IMR-90 (cell line): ENCODE results near the gene KDM4F. TPM values are rescaled to one million over a fixed set of nuclear protein-coding genes. Genes with fewer than 3 reads are reported as not detected.

ENCODE experiments used
- ATAC-seq: fragments of 200-7000 bp; cut with Tn5 transposase; 2 replicates; pipeline ENCODE4 v1.9.1; 2020; ENCODE audit warnings: low read depth, mild to moderate bottlenecking, moderate library complexity
- BruUV-seq: library from RNA; stranded (reverse); fragments of 400-500 nt; replicated peaks from 2 replicates; lab custom pipeline; 2021; lab: Mats Ljungman, UMichigan
- CTCF ChIA-PET: fragments of 300-600 bp; formaldehyde crosslinking; extraction: SDS; loops from one replicate; lab custom pipeline; 2021; ENCODE audit warnings: antibody characterized with exemption; lab: Yijun Ruan, JAX
- POLR2A ChIA-PET: fragments of 300-600 bp; sonication (Branson Sonifier 250); formaldehyde crosslinking; loops from one replicate; lab custom pipeline; 2022; ENCODE audit warnings: antibody characterized with exemption; ENCODE audit not compliant: unreplicated experiment; lab: Charles Lee
- DNase-seq: peaks from one replicate; pipeline ENCODE4 v3.0.0; 2013
- H2AFZ ChIP-seq: replicated peaks from 2 replicates; pipeline ENCODE3; 2013; ENCODE audit warnings: low read length, mild to moderate bottlenecking; ENCODE audit not compliant: poor library complexity
- H2AK5ac ChIP-seq: 2 replicates; pipeline ENCODE4 v1.6.1; 2013; ENCODE audit warnings: low read depth, low read length, inconsistent platforms
- H2AK9ac ChIP-seq: replicated peaks from 2 replicates; pipeline ENCODE3; 2013; ENCODE audit warnings: mild to moderate bottlenecking, low read depth, low read length, moderate library complexity; ENCODE audit not compliant: poor library complexity
- H2BK120ac ChIP-seq: 2 replicates; pipeline ENCODE4 v1.6.1; 2013; ENCODE audit warnings: low read depth, low read length, inconsistent platforms
- H2BK15ac ChIP-seq: 3 replicates; pipeline ENCODE4 v1.6.1; 2013; ENCODE audit warnings: low read depth, low read length, inconsistent platforms
- H2BK20ac ChIP-seq: 2 replicates; pipeline ENCODE4 v1.6.1; 2013; ENCODE audit warnings: low read depth, mild to moderate bottlenecking, inconsistent platforms, low read length, moderate library complexity
- H2BK5ac ChIP-seq: 2 replicates; pipeline ENCODE4 v1.6.1; 2013; ENCODE audit warnings: mild to moderate bottlenecking, low read depth, low read length, inconsistent platforms; ENCODE audit not compliant: poor library complexity, severe bottlenecking
- H3K14ac ChIP-seq: replicated peaks from 2 replicates; pipeline ENCODE4 v1.6.1; 2013; ENCODE audit warnings: low read depth, low read length, inconsistent platforms
- H3K18ac ChIP-seq: 2 replicates; pipeline ENCODE4 v1.6.1; 2013; ENCODE audit warnings: low read depth, low read length, control low read depth
- H3K23ac ChIP-seq: 2 replicates; pipeline ENCODE4 v1.6.1; 2013; ENCODE audit warnings: low read depth, low read length, inconsistent platforms
- H3K27ac ChIP-seq: 2 replicates; pipeline ENCODE4 v1.5.1; 2013; ENCODE audit warnings: mild to moderate bottlenecking, control low read depth, low read length; ENCODE audit not compliant: insufficient read depth
- H3K27me3 ChIP-seq: 2 replicates; pipeline ENCODE4 v1.6.1; 2013; ENCODE audit warnings: low read length; ENCODE audit not compliant: control insufficient read depth, insufficient read depth
- H3K36me3 ChIP-seq: 2 replicates; pipeline ENCODE4 v1.6.1; 2013; ENCODE audit warnings: low read length, mixed read lengths; ENCODE audit not compliant: control insufficient read depth, insufficient read depth
- H3K4ac ChIP-seq: 2 replicates; pipeline ENCODE4 v1.6.1; 2013; ENCODE audit warnings: low read depth, low read length, inconsistent platforms
- H3K4me1 ChIP-seq: 2 replicates; pipeline ENCODE4 v1.6.1; 2013; ENCODE audit warnings: low read length, mixed read lengths; ENCODE audit not compliant: control insufficient read depth, insufficient read depth
- H3K4me2 ChIP-seq: 2 replicates; pipeline ENCODE4 v1.6.1; 2013; ENCODE audit warnings: low read depth, mild to moderate bottlenecking, control low read depth, low read length, moderate library complexity
- H3K4me3 ChIP-seq: 2 replicates; pipeline ENCODE4 v1.5.1; 2013; ENCODE audit warnings: low read depth, mild to moderate bottlenecking, control low read depth, low read length, moderate library complexity; ENCODE audit not compliant: insufficient read depth
- H3K56ac ChIP-seq: 2 replicates; pipeline ENCODE4 v1.6.1; 2013; ENCODE audit warnings: low read length, inconsistent platforms; ENCODE audit not compliant: insufficient read depth; ENCODE audit errors: extremely low read depth
- H3K79me1 ChIP-seq, 2 experiments: 2 replicates each; pipeline ENCODE4 v1.6.1; 2013; ENCODE audit warnings: low read length in 2 of 2, inconsistent platforms in 1 of 2, low read depth in 1 of 2
- H3K9ac ChIP-seq: 2 replicates; pipeline ENCODE4 v1.6.1; 2013; ENCODE audit warnings: low read depth, low read length, control low read depth
- H3K9me1 ChIP-seq: 2 replicates; pipeline ENCODE4 v1.6.1; 2013; ENCODE audit warnings: low read length, inconsistent platforms; ENCODE audit not compliant: insufficient read depth
- H3K9me3 ChIP-seq: 2 replicates; pipeline ENCODE4 v1.6.1; 2013; ENCODE audit warnings: low read length; ENCODE audit not compliant: control insufficient read depth, insufficient read depth
- H4K20me1 ChIP-seq: 2 replicates; pipeline ENCODE4 v1.6.1; 2013; ENCODE audit warnings: low read length, inconsistent platforms; ENCODE audit not compliant: insufficient read depth
- H4K5ac ChIP-seq: 2 replicates; pipeline ENCODE4 v1.6.1; 2013; ENCODE audit warnings: mild to moderate bottlenecking, low read depth, low read length, control low read depth
- H4K8ac ChIP-seq, 2 experiments: 2 replicates each; pipeline ENCODE4 v1.6.1; 2013; ENCODE audit warnings: low read depth in 2 of 2, low read length in 2 of 2, control low read depth in 1 of 2, inconsistent platforms in 1 of 2
- H4K91ac ChIP-seq: 2 replicates; pipeline ENCODE4 v1.6.1; 2013; ENCODE audit warnings: low read depth, low read length, inconsistent platforms; ENCODE audit not compliant: insufficient read depth
- CEBPB ChIP-seq: IDR thresholded peaks from 2 replicates; pipeline ENCODE4 v1.6.1; 2012; ENCODE audit warnings: low read depth, low read length, improper control_type of control experiment
- ELK1 ChIP-seq: fragments of 150-350 bp; IDR thresholded peaks from 2 replicates; pipeline ENCODE4 v1.6.1; 2016; ENCODE audit warnings: low read depth, mild to moderate bottlenecking, low read length, moderate library complexity, borderline replicate concordance
- MAFK ChIP-seq: IDR thresholded peaks from 2 replicates; pipeline ENCODE4 v1.6.1; 2012; ENCODE audit warnings: low read depth, low read length, improper control_type of control experiment
- MXI1 ChIP-seq: IDR thresholded peaks from 2 replicates; pipeline ENCODE4 v1.6.1; 2012; ENCODE audit warnings: low read depth, mild to moderate bottlenecking, low read length, moderate library complexity, borderline replicate concordance
- NFE2L2 ChIP-seq: fragments of 150-350 bp; IDR thresholded peaks from 2 replicates; pipeline ENCODE4 v1.6.1; 2016; ENCODE audit warnings: low read depth, mild to moderate bottlenecking, low read length
- POLR2A ChIP-seq: IDR thresholded peaks from 2 replicates; pipeline ENCODE4 v1.6.1; 2012; ENCODE audit warnings: mild to moderate bottlenecking, low read depth, low read length
- RCOR1 ChIP-seq: IDR thresholded peaks from 2 replicates; pipeline ENCODE4 v1.6.1; 2012; ENCODE audit warnings: mild to moderate bottlenecking, low read length, improper control_type of control experiment; ENCODE audit not compliant: insufficient replicate concordance
- RFX5 ChIP-seq: IDR thresholded peaks from 2 replicates; pipeline ENCODE4 v1.8.0; 2012; ENCODE audit warnings: low read depth, mild to moderate bottlenecking, low read length, moderate library complexity
- USF2 ChIP-seq: fragments of 150-350 bp; IDR thresholded peaks from 2 replicates; pipeline ENCODE4 v1.6.1; 2017; ENCODE audit warnings: mild to moderate bottlenecking, antibody characterized with exemption, low read length, low read depth
- dilution Hi-C: fragments of 300-500 bp; cut with HindIII; formaldehyde crosslinking; loops from one replicate; pipeline ENCODE4 v1.14.3; 2018; ENCODE audit warnings: low sequenced_read_pairs; ENCODE audit not compliant: unreplicated experiment
- in situ Hi-C: fragments of 300-500 bp; cut with MboI; formaldehyde crosslinking; loops from 3 replicates; pipeline ENCODE4 v1.14.3; 2019; ENCODE audit warnings: low sequenced_read_pairs, inconsistent platforms, mixed read lengths
- intact Hi-C: fragments of 100-400 bp; cut with micrococcal nuclease; formaldehyde crosslinking; loops from 2 replicates; pipeline ENCODE4 v1.10.0; 2022
- polyA plus RNA-seq, 3 experiments: library from polyadenylated mRNA; depleted of rRNA; stranded (reverse); fragments of >200 nt; gene quantifications; 2 replicates each; pipeline ENCODE4 v1.2.3, GENCODE V29; 2012; ENCODE audit warnings: low replicate concordance in 1 of 3
- total RNA-seq: library from RNA; depleted of rRNA; stranded (reverse); fragments of >200 nt; gene quantifications from 2 replicates; pipeline ENCODE4 v1.2.3, GENCODE V29; 2012

The KDM4F gene
- total and polyA plus RNA-seq, 2 of the 4 experiments (the other 2 are of a cell fraction), result not detected

- Histone ChIP-seq H2BK20ac (no peak overlapping the region), H3K27ac (no peak overlapping the region), H2BK120ac (no peak overlapping the region), H4K8ac (no peak overlapping the region), H3K4me3 (no peak overlapping the region), H3K9me1 (no peaks in the 10 kb centered on the region), H3K18ac (no peak overlapping the region), H2AK9ac (no peak overlapping the region), H3K27me3 (no peaks in the 10 kb centered on the region), H3K9me3 (no peaks in the 10 kb centered on the region), H3K14ac (no peak overlapping the region), H2AFZ (no peak overlapping the region), H4K20me1 (no peaks in the 10 kb centered on the region), H2BK5ac (no peak overlapping the region), H3K4me2 (no peak overlapping the region), H3K9ac (no peak overlapping the region), H3K4ac (no peak overlapping the region), H2BK15ac (no peak overlapping the region), H3K79me1 (no peaks in the 10 kb centered on the region), H2AK5ac (no peak overlapping the region), H4K5ac (no peak overlapping the region), H3K36me3 (no peaks in the 10 kb centered on the region), H4K91ac (no peak overlapping the region), H3K56ac (no peak overlapping the region), H3K23ac (no peak overlapping the region), H3K4me1 (peaks cover 3% of the 10 kb centered on the region; the same call in 1 of the 2 replicates)
- intact Hi-C loops (loop anchor here (2.0 kb wide), 1 partner anchor 74 kb away; no protein-coding TSS in a partner anchor), in situ Hi-C loops (loop anchor here (5.0 kb wide), 1 partner anchor 685 kb away; no protein-coding TSS in a partner anchor), dilution Hi-C loops (no loop called here)
- POLR2A ChIA-PET, result no interaction called here
- ATAC-seq (no peak), DNase-seq (no peak)
- TF ChIP-seq RFX5 (no peak), MXI1 (no peak), CEBPB (no peak), USF2 (no peak), POLR2A (no peak), ELK1 (no peak), NFE2L2 (no peak), RCOR1 (no peak), MAFK (no peak)
- no TSS peak for BruUV-seq
- CTCF ChIA-PET, result no interaction called here
Measured at GRCh38 chr11:95076981-95077380, 27.8 kb downstream of the KDM4F start.
